IPS-18c (cell line): Measurements from ENCODE around the gene TMEM156.
A peak's percentile ranks its signal among the peaks of the same experiment; 100 is the strongest.

Experiments
- H3K4me3 ChIP-seq: 2 replicates; pipeline ENCODE4 v1.7.0; 2013; ENCODE audit warnings: low read depth, mild to moderate bottlenecking, low read length, moderate library complexity; ENCODE audit not compliant: insufficient read depth
- H3K9me3 ChIP-seq: one replicate; pipeline ENCODE4 v1.6.1; 2013; ENCODE audit warnings: mild to moderate bottlenecking, low read length, moderate library complexity; ENCODE audit not compliant: control insufficient read depth, insufficient read depth

The TMEM156 gene, protein sequence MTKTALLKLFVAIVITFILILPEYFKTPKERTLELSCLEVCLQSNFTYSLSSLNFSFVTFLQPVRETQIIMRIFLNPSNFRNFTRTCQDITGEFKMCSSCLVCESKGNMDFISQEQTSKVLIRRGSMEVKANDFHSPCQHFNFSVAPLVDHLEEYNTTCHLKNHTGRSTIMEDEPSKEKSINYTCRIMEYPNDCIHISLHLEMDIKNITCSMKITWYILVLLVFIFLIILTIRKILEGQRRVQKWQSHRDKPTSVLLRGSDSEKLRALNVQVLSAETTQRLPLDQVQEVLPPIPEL

DNA sequence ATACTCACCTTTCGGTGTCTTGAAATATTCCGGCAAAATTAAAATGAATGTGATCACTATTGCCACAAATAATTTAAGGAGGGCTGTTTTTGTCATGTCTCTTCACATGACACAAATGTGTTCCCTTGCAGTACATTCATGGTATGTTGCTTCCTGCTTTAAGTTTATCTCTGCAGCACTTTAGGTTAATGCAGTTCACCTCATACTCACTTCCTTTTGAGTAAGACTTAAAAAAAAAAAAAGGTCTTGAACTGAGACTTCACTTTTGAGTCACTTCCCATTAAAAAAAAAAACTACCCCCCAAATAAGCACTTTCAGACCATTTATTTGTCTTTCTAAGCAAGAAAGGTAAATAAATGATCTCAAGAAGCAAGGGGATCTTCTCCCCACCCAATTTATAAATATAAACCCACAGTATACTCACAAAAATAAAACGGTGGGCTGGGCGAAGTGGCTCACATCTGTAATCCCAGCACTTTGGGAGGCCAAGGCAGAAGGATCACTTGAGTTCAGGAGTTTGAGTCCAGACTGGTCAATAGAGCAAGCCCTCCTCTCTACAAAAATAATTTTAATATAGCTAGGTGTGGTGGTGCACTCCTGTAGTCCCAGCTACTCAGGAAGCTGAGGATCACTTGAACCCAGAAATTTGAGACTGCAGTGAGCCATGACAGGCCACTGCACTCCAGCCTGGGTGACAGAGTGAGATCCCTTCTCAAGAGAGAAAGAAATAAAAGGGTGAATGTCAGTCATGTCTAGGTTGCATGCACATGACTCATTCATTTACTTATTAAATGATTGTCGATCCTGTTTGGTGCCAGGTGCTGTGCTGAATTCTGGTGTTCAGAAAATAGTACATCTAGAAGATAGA is at the start of gene TMEM156:
Gene TMEM156, minus strand, starts transcription at position 192 of the 868 bp plus-strand sequence. Its CDS starts 96 bp downstream, at position 96.
- H3K9me3 ChIP-seq = no peaks in the 10 kb centered on the region
- no peak within 1 kb of the TSS for H3K4me3 ChIP-seq

DNA sequence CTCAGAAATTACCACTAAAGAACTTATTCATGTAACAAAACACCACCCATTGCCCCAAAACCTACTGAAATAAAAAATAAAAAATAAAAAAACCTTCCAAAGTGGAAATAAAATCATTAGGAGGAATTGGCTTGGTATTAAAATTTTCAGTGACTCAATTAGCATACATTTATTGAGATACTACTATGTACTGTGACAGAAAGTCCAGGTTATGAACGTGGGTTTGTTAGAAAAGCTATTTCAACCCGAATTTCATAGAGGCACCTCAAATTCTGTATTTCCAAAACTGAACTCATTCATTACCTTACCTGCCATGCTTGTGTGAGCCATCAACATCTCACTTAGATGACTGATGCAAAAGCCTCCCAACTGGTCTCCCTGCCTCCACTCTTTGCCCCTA is 46.6 kb upstream of the TMEM156 start:
- Histone ChIP-seq H3K4me3 (no peak overlapping the region), H3K9me3 (no peaks in the 10 kb centered on the region)

DNA sequence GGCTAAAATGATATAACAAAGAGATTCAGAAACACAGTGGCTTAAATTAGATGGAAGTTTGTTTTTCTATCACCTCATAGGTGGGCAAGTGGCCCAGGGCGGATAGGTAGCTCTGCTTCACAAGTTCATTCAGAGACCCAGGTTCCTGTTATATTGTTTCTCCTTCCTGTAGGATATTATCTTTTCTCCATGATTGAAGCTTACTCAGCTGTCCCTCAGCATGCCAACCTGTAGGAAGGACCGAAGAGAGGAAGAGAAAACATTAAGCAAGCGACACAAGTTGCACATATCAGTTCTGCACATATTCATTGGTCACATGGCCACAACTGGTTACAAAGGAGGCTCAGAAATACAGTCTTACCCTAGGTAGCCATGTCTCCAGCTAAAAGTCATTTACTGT is 36.7 kb upstream of the TMEM156 start:
- no peak overlapping the region for H3K4me3 ChIP-seq

DNA sequence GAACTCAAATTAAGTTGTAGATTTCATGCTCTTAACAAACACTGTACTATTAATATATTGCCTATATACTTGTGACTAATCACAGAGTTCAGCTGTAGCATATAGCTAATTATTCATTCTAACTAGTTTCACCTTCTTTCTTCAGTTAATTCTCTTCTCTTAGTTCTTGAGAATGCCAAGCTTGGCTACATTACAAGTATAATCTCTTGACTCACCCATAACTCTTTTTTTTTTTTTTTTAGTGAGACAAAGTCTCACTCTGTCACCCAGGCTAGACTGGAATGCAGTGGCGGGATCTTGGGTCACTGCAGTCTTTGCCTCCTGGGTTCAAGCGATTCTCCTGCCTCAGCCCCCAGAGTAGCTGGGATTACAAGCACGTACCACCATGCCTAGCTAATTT is 35.2 kb upstream of the TMEM156 start:
- H3K9me3 ChIP-seq = no peaks in the 10 kb centered on the region
- no peak overlapping the region for H3K4me3 ChIP-seq

More for the DNA sequence above, 36.7 kb upstream of the TMEM156 start:
- H3K9me3 ChIP-seq = no peaks in the 10 kb centered on the region

DNA sequence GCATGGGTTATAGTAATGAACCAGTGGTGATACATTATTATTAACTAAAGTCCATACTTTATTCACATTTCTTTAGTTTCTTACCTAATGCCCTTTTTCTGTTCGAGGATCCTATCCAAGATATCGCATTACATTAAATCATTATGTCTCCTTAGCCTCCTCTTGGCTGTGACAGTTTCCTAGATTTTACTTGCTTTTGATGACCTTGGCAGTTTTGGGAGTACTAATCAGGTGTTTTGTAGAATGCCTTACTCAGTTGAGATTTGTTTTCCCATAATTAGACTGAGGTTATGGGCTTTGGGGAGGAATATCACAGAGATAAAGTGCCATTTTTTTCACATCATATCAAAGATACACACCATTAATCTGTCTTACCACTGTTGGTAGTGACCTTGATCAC is 34.8 kb upstream of the TMEM156 start:
- Histone ChIP-seq H3K4me3 (no peak overlapping the region), H3K9me3 (no peaks in the 10 kb centered on the region)

DNA sequence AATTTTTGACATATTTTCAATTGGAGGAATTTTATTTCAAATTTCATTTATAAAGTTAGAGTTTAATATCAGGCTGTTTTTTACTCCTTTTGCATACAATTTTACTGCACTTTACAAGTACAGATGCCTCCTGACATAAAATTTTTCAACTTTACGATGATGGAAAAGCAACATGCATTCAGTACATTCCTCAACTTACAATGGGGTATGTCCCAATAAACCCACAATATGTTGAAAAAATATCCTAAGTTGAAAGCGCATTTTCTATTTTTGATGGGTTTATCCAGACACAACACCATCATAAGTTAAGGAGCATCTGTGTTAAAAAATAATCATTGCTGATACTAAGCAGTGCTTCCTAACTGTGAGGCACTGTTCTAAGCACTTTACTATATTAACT is 34.2 kb upstream of the TMEM156 start:
- H3K9me3 ChIP-seq = no peaks in the 10 kb centered on the region
- H3K4me3 ChIP-seq = no peak overlapping the region

DNA sequence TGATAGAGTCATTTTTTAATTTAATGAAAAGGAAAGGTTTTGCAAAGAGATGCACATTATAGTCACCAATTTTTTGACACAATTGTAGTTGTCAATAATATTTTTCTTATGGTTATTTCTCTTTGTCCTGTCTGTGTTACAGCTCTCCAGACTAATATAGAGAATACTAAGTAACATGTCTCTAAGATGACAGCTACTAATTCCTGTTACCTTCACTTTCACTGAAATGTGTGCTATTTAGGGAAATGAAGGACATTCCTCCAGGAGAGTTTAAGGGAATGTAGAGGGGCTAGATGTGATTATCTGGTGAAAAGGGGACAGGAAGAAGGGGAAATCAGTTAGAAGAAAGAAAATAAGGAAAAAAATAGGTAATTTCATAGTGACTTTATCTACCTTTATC is 31.2 kb upstream of the TMEM156 start:
- H3K4me3 ChIP-seq = no peak overlapping the region
- no peaks in the 10 kb centered on the region for H3K9me3 ChIP-seq

DNA sequence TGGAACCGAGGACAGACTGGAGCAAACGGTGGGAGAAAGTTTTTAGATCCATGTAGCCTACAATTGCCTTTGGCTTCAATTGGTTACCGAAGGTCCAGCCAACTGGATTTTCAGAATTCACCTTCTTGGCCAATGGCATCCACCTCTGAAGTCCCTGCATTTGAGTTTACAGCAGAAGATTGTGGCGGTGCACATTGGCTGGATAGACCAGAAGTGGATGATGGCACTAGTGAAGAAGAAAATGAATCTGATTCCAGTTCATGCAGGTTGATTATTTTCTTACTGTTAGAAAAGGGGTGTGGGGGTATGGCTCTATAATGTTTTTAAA is 30.5 kb upstream of the TMEM156 start:
- Histone ChIP-seq H3K9me3 (no peaks in the 10 kb centered on the region), H3K4me3 (peak overlapping the region; percentile 17; the same call in 1 of the 2 replicates)

DNA sequence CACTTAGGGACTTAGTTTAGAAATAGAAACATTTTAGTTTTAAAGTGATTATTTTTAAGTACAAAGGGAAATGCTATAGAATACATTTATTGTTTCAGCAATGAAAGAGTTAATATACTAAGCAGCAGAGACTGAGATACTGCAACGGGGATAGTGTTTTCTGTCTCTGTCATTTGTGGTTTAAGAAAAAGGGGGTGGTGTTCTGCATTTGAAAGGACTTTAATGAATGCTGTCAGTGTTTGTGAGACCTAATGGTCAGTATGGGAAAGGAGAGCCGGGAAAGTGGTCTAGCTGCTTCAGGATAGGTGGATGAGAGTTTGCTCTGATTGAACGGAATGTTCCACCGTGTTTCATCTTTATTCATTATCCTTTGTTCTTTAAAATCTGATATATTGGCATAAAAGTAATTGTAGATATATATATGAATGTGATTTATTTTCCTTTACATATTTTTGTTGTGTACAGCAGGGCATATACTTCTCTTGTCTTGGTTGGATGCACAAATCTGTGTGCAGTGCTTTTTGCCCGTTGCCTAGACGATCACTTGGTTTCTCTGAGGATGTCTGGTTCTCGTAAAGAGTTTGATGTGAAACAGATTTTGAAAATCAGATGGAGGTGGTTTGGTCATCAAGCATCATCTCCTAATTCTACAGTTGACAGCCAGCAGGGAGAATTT is 30.0 kb upstream of the TMEM156 start, which contains the start of gene KLHL5:
Gene KLHL5, plus strand, starts transcription at position 139 of the 676 bp plus-strand sequence. Its CDS starts 421 bp downstream, at position 560.
- Histone ChIP-seq H3K4me3 (peak within 1 kb of the TSS; percentile 17; the same call in 1 of the 2 replicates), H3K9me3 (no peaks in the 10 kb centered on the region)

DNA sequence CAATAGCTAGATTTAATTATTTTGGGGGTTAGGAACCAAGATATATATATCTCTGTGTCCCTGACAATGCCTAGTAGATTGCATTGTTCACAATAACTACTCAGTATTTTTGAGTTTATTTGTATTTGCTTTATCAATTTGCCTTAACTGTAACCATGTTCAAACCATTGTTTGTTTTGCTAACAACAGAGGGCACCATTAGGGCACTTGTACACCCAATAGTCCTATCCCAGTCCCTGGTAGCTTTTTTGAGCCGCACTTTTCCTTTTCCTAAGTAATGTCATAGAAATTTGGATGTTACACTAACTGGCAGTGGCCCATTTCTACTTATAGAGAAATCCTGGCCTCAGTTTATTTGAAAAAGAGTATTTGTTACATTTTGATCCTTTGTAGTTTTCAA is 29.2 kb upstream of the TMEM156 start:
- Histone ChIP-seq H3K4me3 (no peak overlapping the region), H3K9me3 (no peaks in the 10 kb centered on the region)

DNA sequence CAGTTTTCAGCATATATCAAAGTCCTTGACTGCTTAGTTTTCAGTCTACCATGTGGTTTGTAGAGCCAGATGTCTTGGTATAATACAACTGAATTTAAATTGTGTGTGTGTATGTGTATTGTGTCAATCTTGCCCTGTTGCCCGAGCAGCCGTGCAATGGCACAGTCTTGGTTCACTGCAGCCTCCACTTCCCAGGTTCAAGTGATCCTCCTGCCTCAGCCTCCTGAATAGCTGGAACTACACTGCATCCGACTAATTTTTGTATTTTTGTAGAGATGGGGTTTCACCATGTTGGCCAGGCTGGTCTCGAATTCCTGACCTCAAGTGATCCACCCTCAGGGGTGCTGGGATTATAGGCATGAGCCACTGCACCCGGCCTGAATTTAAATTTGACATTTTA is 23.8 kb upstream of the TMEM156 start:
- Histone ChIP-seq H3K9me3 (no peaks in the 10 kb centered on the region), H3K4me3 (no peak overlapping the region)

DNA sequence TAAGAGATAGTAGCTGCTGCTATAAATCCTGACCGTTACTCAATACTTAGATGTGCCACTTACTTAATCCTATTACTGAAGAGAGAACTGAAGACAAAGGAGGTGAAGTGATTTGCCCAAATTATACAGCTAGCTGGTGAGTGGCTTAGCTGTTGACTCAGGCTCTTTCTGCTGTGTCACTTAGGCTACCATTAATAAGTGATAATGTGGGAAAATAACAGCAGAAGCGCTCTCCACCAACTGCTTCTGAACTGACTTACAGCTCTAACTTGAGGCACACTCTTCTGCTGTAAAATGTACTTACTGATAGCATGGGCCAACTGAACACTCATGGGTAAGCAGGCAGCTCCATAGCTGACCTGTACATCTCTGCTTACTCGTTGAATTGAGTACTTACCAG is 22.3 kb upstream of the TMEM156 start:
- Histone ChIP-seq H3K4me3 (no peak overlapping the region), H3K9me3 (no peaks in the 10 kb centered on the region)

DNA sequence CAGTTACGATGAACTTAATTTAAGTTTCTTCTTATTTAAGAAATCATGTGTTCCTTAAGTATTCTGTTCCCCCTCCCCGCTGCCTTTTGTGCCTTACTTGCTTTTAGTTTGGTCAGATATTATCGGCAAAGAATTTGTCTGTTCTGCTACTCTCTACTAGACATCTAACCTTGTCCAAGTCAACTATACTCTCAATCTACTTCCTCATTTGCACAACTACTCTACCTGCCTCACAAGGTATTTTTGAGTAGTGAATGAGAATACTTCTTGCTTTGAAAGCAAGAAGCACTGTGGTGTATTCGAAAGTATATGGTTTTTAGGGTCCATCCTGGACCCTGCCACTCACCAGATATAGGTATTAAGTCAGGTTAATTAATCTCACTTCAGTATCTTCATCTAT is 21.8 kb upstream of the TMEM156 start:
- Histone ChIP-seq H3K4me3 (no peak overlapping the region), H3K9me3 (no peaks in the 10 kb centered on the region)

DNA sequence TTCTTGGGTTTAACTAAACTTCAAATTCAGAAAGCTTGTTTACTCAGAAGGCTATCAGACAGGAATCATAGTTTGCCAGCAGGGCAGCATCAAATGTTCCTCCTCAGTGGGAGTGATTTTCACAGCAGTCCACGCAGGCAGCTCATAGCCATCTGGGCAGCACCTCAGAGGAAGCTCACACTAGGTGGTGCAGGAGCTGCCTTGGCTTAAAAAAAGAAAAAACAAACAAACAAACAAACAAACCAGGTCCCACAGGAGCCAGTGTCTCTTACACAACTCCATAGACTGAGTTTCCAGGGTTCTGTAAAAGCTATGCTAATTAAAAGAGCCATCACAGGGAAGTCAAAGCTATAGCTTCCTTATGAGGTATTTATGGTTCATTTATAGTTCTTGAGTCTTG is 19.3 kb upstream of the TMEM156 start:
- Histone ChIP-seq H3K9me3 (no peaks in the 10 kb centered on the region), H3K4me3 (no peak overlapping the region)

DNA sequence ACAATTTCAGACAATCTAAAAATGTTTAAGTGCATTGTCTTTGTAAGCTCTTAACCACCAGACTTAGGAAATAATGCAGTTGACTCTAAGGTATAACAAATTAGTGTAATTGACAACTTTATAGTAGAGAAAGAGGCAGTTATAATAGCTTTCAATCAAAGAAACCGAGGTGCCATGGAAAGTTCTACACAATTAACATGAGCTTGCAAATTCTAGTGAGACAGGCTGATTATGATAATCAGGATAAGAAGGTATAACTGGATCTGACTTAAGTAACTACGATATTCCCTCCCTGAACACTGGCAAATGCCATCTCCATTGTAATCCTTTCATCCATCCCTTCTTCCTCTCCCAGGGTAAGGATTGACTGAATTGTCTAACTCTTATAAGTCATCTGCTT is 18.4 kb upstream of the TMEM156 start:
- no peaks in the 10 kb centered on the region for H3K9me3 ChIP-seq
- no peak overlapping the region for H3K4me3 ChIP-seq

DNA sequence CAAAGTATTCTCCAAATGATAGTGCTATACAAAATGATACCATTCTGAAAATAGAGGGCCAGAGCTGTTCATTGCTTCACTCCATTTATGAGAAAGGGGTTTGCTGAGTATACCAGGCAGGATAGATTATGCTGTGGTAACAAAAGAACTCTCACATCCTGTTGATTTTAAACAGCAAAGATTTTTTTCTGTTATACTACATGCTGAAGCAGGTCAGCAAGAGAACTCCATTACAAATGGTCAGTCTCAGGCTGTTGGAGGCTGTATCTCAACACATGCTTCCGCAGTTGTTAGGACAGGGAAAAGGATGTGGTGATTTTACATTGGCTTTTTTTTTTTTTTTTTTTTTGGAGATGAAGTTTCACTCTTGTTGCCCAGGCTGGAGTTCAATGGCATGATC is 16.1 kb upstream of the TMEM156 start:
- Histone ChIP-seq H3K4me3 (no peak overlapping the region), H3K9me3 (peaks cover 3% of the 10 kb centered on the region)

DNA sequence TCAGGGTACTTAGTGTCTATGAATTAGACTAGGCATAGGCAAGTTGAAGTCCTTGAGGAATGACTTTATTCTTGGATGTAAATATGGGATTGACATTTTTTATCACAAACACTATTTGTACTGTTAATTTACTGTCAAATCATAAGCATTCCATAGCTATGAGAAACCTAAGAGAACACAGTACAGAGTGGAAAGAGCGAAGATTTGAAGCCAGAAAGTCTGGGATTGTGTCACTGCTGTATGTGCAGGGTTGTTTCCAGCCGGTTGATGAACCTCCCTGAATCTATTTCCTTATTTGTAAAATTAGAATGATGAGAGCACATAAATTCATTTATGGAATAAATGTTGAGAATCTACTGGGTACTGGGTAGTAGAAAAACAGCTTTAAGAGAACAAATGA is 15.5 kb upstream of the TMEM156 start:
- no peak overlapping the region for H3K4me3 ChIP-seq

DNA sequence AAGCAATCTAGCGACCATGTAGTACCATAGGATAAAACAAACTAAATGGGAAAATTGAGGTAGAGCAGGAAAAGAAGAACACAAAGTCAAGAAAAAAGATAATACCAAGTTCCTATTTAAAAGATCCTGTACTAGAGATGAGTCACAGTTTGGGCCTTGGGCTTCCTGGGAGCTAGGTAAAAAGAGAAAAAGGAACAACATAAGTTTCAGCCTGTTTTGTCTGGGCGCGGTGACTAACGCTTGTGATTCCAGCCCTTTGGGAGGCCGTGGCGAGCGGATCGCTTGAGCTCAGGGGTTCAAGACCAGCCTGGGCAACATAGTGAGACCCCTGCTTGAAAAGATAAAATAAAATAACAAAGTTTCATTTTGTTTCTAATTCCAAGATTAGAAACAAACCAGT is 14.0 kb upstream of the TMEM156 start:
- Histone ChIP-seq H3K9me3 (peaks cover 3% of the 10 kb centered on the region), H3K4me3 (no peak overlapping the region)

More for the DNA sequence above, 15.5 kb upstream of the TMEM156 start:
- peaks cover 3% of the 10 kb centered on the region for H3K9me3 ChIP-seq
